ENCODE results near the gene SLC25A52.
"Not testable (repeated sequence)": the region's sequence is repeated elsewhere in the genome, so short reads cannot be mapped to it uniquely, and the experiment has no call there.

GRCh38 chr18:31729196-31729595 is 31.5 kb downstream of the SLC25A52 start:
- not testable (repeated sequence) for TF ChIP-seq CTCF (conservative IDR thresholded peaks at IDR 0.05; ENCODE audit: low read length); EZH2phosphoT487 (IDR thresholded peaks at IDR 0.05; ENCODE audit: borderline replicate concordance, low read depth, low read length)

Data from OCI-LY7 (cell line).